ENCODE measurements around the gene ANKRD53. TPM values are rescaled to one million over a fixed set of nuclear protein-coding genes. Genes with fewer than 3 reads are reported as not detected.
"Not testable (repeated sequence)": the region's sequence is repeated elsewhere in the genome, so short reads cannot be mapped to it uniquely, and the experiment has no call there.

Gene ANKRD53
- total RNA-seq, 2 donors from 2014 or later: 0.88 TPM; not detected in 1

- ATAC-seq: no peak
- H3K27ac Mint-ChIP-seq: no peak overlapping the region
- peaks cover 0 to under 1% of the 10 kb centered on the region in 2 donors for H3K4me1 Mint-ChIP-seq (ENCODE audit: low read depth in 2 of 2)
Measured at GRCh38 chr2:71006323-71006722, 27.9 kb downstream of the ANKRD53 start.

GRCh38 chr2:71006955-71007799 is 28.7 kb downstream of the ANKRD53 start:
- no peak for DNase-seq (ENCODE audit: low spot score)
- no peak overlapping the region for H3K27ac Mint-ChIP-seq

More at GRCh38 chr2:71006323-71006722, 27.9 kb downstream of the ANKRD53 start:
- Mint-ChIP-seq H3K36me3 (no peaks in the 10 kb centered on the region), H3K27me3 (peaks cover 12 to 18% of the 10 kb centered on the region in 2 donors), H3K4me3 (no peak overlapping the region), H3K9me3 (no peaks in the 10 kb centered on the region)
- DNase-seq (ENCODE audit: low spot score): no peak

GRCh38 chr2:71008342-71008741 is 29.9 kb downstream of the ANKRD53 start:
- H3K9me3 Mint-ChIP-seq: no peaks in the 10 kb centered on the region
- H3K27ac Mint-ChIP-seq: no peak overlapping the region
- DNase-seq (ENCODE audit: low spot score) (no peak), ATAC-seq (no peak)
- no peak overlapping the region for H3K4me3 Mint-ChIP-seq
- H3K27me3 Mint-ChIP-seq: peaks cover 16 to 25% of the 10 kb centered on the region in 2 donors
- no peaks in the 10 kb centered on the region for H3K36me3 Mint-ChIP-seq
- H3K4me1 Mint-ChIP-seq (ENCODE audit: low read depth in 2 of 2): no peaks in the 10 kb centered on the region

More at GRCh38 chr2:71006955-71007799, 28.7 kb downstream of the ANKRD53 start:
- Mint-ChIP-seq H3K27me3 (peaks cover 16 to 25% of the 10 kb centered on the region in 2 donors), H3K9me3 (no peaks in the 10 kb centered on the region), H3K4me3 (no peak overlapping the region), H3K36me3 (no peaks in the 10 kb centered on the region), H3K4me1 (ENCODE audit: low read depth in 2 of 2) (no peaks in the 10 kb centered on the region)
- ATAC-seq: peak in 1 of 2 donors; percentile 48

- not testable (repeated sequence) for ATAC-seq; DNase-seq (ENCODE audit: low spot score); H3K36me3 Mint-ChIP-seq; H3K4me1 Mint-ChIP-seq (ENCODE audit: low read depth in 2 of 2); H3K4me3 Mint-ChIP-seq; H3K9me3 Mint-ChIP-seq; H3K27ac Mint-ChIP-seq
- H3K27me3 Mint-ChIP-seq: peaks cover 17 to 18% of the 10 kb centered on the region in 2 donors
Measured at GRCh38 chr2:71011786-71012185, 33.4 kb downstream of the ANKRD53 start.

- ATAC-seq: no peak
- H3K27ac Mint-ChIP-seq: no peak overlapping the region
- peaks cover 0 to 5% of the 10 kb centered on the region in 2 donors for H3K27me3 Mint-ChIP-seq
- H3K36me3 Mint-ChIP-seq: no peaks in the 10 kb centered on the region
- peaks cover 7 to 9% of the 10 kb centered on the region in 2 donors for H3K4me1 Mint-ChIP-seq (ENCODE audit: low read depth in 2 of 2)
- DNase-seq (ENCODE audit: low spot score): no peak
- no peaks in the 10 kb centered on the region for H3K9me3 Mint-ChIP-seq
- H3K4me3 Mint-ChIP-seq: no peak overlapping the region
Measured at GRCh38 chr2:71018625-71019024, 40.2 kb downstream of the ANKRD53 start.

- H3K27me3 Mint-ChIP-seq; H3K36me3 Mint-ChIP-seq; ATAC-seq; DNase-seq (ENCODE audit: low spot score); H3K27ac Mint-ChIP-seq; H3K4me3 Mint-ChIP-seq; H3K9me3 Mint-ChIP-seq: not testable (repeated sequence)
- peaks cover 10% of the 10 kb centered on the region in 2 donors for H3K4me1 Mint-ChIP-seq (ENCODE audit: low read depth in 2 of 2)
Measured at GRCh38 chr2:71019989-71020388, 41.6 kb downstream of the ANKRD53 start.

- not testable (repeated sequence) for H3K4me3 Mint-ChIP-seq; H3K27ac Mint-ChIP-seq; H3K27me3 Mint-ChIP-seq; DNase-seq (ENCODE audit: low spot score); ATAC-seq; H3K9me3 Mint-ChIP-seq; H3K36me3 Mint-ChIP-seq
- H3K4me1 Mint-ChIP-seq (ENCODE audit: low read depth in 2 of 2): peaks cover 10% of the 10 kb centered on the region in 2 donors
Measured at GRCh38 chr2:71021394-71021793, 43.0 kb downstream of the ANKRD53 start.

GRCh38 chr2:71023553-71024243 is 45.3 kb downstream of the ANKRD53 start:
- H3K4me1 Mint-ChIP-seq (ENCODE audit: low read depth in 2 of 2): peaks cover 10% of the 10 kb centered on the region in 2 donors
- H3K9me3 Mint-ChIP-seq; DNase-seq (ENCODE audit: low spot score); ATAC-seq; H3K27ac Mint-ChIP-seq; H3K36me3 Mint-ChIP-seq; H3K4me3 Mint-ChIP-seq; H3K27me3 Mint-ChIP-seq: not testable (repeated sequence)

Other genes starting within 250 kb of the ANKRD53 start
- gene ADD2, start 210.4 kb upstream of the ANKRD53 start, total RNA-seq: 1 to 10 TPM; 2.3 to 4.8 TPM
- gene FIGLA, start 188.0 kb upstream of the ANKRD53 start, total RNA-seq: 1 to 10 TPM in 1 of 2 donors, under 1 TPM in 1; 0.98 to 1.1 TPM
- 10 to 100 TPM in 1 of 2 donors, 1 to 10 TPM in 1; 8.9 to 23.5 TPM for gene CLEC4F, start 158.0 kb upstream of the ANKRD53 start, total RNA-seq
- 1 to 10 TPM; 1.1 to 1.8 TPM for gene CD207, start 142.8 kb upstream of the ANKRD53 start, total RNA-seq
- 10 to 100 TPM in 1 of 2 donors, 1 to 10 TPM in 1; 8.4 to 15.8 TPM for gene VAX2, start 78.1 kb upstream of the ANKRD53 start, total RNA-seq
- gene ATP6V1B1, start 42.7 kb upstream of the ANKRD53 start, total RNA-seq: 1 to 10 TPM; 6.5 to 7.2 TPM
- 10 to 100 TPM; 76.0 to 83.5 TPM for gene TEX261, start 16.2 kb downstream of the ANKRD53 start, total RNA-seq
- gene NAGK, start 90.0 kb downstream of the ANKRD53 start, total RNA-seq: 100 to 1,000 TPM in 1 of 2 donors, 10 to 100 TPM in 1; 92.9 to 104 TPM
- 10 to 100 TPM; 12.4 to 14.2 TPM for gene MCEE, start 151.6 kb downstream of the ANKRD53 start, total RNA-seq
- 10 to 100 TPM; 40.1 to 58.4 TPM for gene MPHOSPH10, start 152.0 kb downstream of the ANKRD53 start, total RNA-seq
- gene PAIP2B, start 248.5 kb downstream of the ANKRD53 start, total RNA-seq: 1 to 10 TPM in 1 of 2 donors, under 1 TPM in 1; 0.78 to 1.2 TPM